Neural cell (in vitro differentiated cells): ENCODE measurements around the gene ZNF529. TPM values are rescaled to one million over a fixed set of nuclear protein-coding genes. Genes with fewer than 3 reads are reported as not detected.

Experiments used
- H2AFZ ChIP-seq: fragments of 200-600, 300-800 bp; sonication (generic), shearing (Covaris generic); 2 replicates; pipeline ENCODE4 v1.6.0; 2014; ENCODE audit warnings: low read depth, mild to moderate bottlenecking, antibody characterized with exemption, low read length, moderate library complexity
- H3F3A ChIP-seq: fragments of 200-600 bp; shearing (Covaris generic); 2 replicates; pipeline ENCODE4 v1.6.1; 2016; ENCODE audit warnings: mild to moderate bottlenecking, moderate library complexity, mixed read lengths, antibody characterized with exemption, low read length; ENCODE audit not compliant: insufficient read depth, poor library complexity, severe bottlenecking
- H3K27ac ChIP-seq: fragments of 200-600, 300-800 bp; sonication (generic), shearing (Covaris generic); 2 replicates; pipeline ENCODE4 v1.5.1; 2014; ENCODE audit warnings: mild to moderate bottlenecking, low read length, moderate library complexity
- H3K27me3 ChIP-seq: fragments of 300-800, 200-600 bp; sonication (generic), shearing (Covaris generic); 2 replicates; pipeline ENCODE4 v1.6.0; 2014; ENCODE audit warnings: mild to moderate bottlenecking, low read depth, low read length, moderate library complexity; ENCODE audit not compliant: insufficient read depth
- H3K36me3 ChIP-seq: fragments of 300-800, 200-600 bp; sonication (generic), shearing (Covaris generic); 2 replicates; pipeline ENCODE4 v1.5.1; 2014; ENCODE audit warnings: mild to moderate bottlenecking, antibody characterized with exemption, low read length, moderate library complexity; ENCODE audit not compliant: insufficient read depth
- H3K4me2 ChIP-seq: fragments of 300-800, 200-600 bp; sonication (generic), shearing (Covaris generic); 2 replicates; pipeline ENCODE4 v1.6.0; 2014; ENCODE audit warnings: mild to moderate bottlenecking, low read length
- H3K4me3 ChIP-seq: fragments of 300-800, 200-600 bp; sonication (generic), shearing (Covaris generic); 2 replicates; pipeline ENCODE4 v1.5.1; 2014; ENCODE audit warnings: mild to moderate bottlenecking, low read length, moderate library complexity
- H3K79me2 ChIP-seq: fragments of 200-600 bp; shearing (Covaris generic); replicated peaks from 2 replicates; pipeline ENCODE4 v1.6.0; 2014; ENCODE audit warnings: mild to moderate bottlenecking, low read length, moderate library complexity; ENCODE audit not compliant: insufficient read depth
- H3K9ac ChIP-seq: fragments of 300-800, 200-600 bp; sonication (generic), shearing (Covaris generic); 2 replicates; pipeline ENCODE4 v1.6.1; 2016; ENCODE audit warnings: mild to moderate bottlenecking, low read length, mixed read lengths
- H3K9me2 ChIP-seq: fragments of 200-600 bp; shearing (Covaris generic); 2 replicates; pipeline ENCODE4 v1.6.1; 2016; ENCODE audit warnings: mild to moderate bottlenecking, low read length, mixed read lengths; ENCODE audit not compliant: insufficient read depth
- H3K9me3 ChIP-seq: fragments of 200-600, 300-800 bp; sonication (generic), shearing (Covaris generic); 2 replicates; pipeline ENCODE4 v1.6.1; 2016; ENCODE audit warnings: mild to moderate bottlenecking, mixed run types, low read length, moderate library complexity, mixed read lengths
- H4K20me1 ChIP-seq: fragments of 200-600 bp; shearing (Covaris generic); 2 replicates; pipeline ENCODE4 v1.6.1; 2016; ENCODE audit warnings: mild to moderate bottlenecking, mixed run types; ENCODE audit not compliant: insufficient read depth
- EP300 ChIP-seq: fragments of 450-650 bp; conservative IDR thresholded peaks from 2 replicates; pipeline ENCODE4 v1.6.1; 2014; ENCODE audit warnings: antibody characterized with exemption, mild to moderate bottlenecking, moderate library complexity; ENCODE audit not compliant: poor library complexity, severe bottlenecking
- EZH2 ChIP-seq: fragments of 200-600, 300-800 bp; shearing (Covaris generic), sonication (generic); IDR thresholded peaks from 2 replicates; pipeline ENCODE4 v1.6.1; 2014; ENCODE audit warnings: antibody characterized with exemption, low read length, borderline replicate concordance, mild to moderate bottlenecking; ENCODE audit not compliant: insufficient read depth, poor library complexity, severe bottlenecking
- MXI1 ChIP-seq: fragments of 450-650 bp; conservative IDR thresholded peaks from 2 replicates; pipeline ENCODE4 v1.6.1; 2014; ENCODE audit warnings: antibody characterized with exemption, mild to moderate bottlenecking; ENCODE audit not compliant: poor library complexity, severe bottlenecking
- POLR2AphosphoS5 ChIP-seq: IDR thresholded peaks from 2 replicates; pipeline ENCODE4 v1.6.1; 2012
- RAD21 ChIP-seq: fragments of 450-650 bp; conservative IDR thresholded peaks from 2 replicates; pipeline ENCODE4 v1.6.1; 2014; ENCODE audit warnings: antibody characterized with exemption, mild to moderate bottlenecking, moderate library complexity
- SMC3 ChIP-seq: fragments of 450-650 bp; conservative IDR thresholded peaks from 2 replicates; pipeline ENCODE4 v1.6.1; 2014; ENCODE audit warnings: antibody characterized with exemption, mild to moderate bottlenecking, moderate library complexity; ENCODE audit not compliant: poor library complexity
- TAF1 ChIP-seq: IDR thresholded peaks from 2 replicates; pipeline ENCODE4 v1.6.1; 2012; ENCODE audit warnings: low read depth
- polyA minus RNA-seq: library from RNA; depleted of rRNA, polyadenylated mRNA; stranded (reverse); fragments of >200 nt; gene quantifications from 2 replicates; pipeline ENCODE4 v1.2.3, GENCODE V29; 2014
- polyA plus RNA-seq: library from polyadenylated mRNA; depleted of rRNA; stranded (reverse); fragments of >200 nt; gene quantifications from 2 replicates; pipeline ENCODE4 v1.2.3, GENCODE V29; 2014
- TF ChIP-seq, protein P1 (sequence below): fragments of 450-650 bp; IDR thresholded peaks from 2 replicates; pipeline ENCODE4 v1.5.1; 2014; ENCODE audit warnings: antibody characterized with exemption, mild to moderate bottlenecking, moderate library complexity; ENCODE audit not compliant: poor library complexity, severe bottlenecking
- TF ChIP-seq, protein P2 (sequence below): IDR thresholded peaks from 2 replicates; pipeline ENCODE4 v1.6.1; 2012; ENCODE audit warnings: borderline replicate concordance

Gene ZNF529
- polyA plus RNA-seq: 53.7 and 54.5 TPM in 2 replicates
- polyA minus RNA-seq: 57.9 and 61.1 TPM in 2 replicates

DNA sequence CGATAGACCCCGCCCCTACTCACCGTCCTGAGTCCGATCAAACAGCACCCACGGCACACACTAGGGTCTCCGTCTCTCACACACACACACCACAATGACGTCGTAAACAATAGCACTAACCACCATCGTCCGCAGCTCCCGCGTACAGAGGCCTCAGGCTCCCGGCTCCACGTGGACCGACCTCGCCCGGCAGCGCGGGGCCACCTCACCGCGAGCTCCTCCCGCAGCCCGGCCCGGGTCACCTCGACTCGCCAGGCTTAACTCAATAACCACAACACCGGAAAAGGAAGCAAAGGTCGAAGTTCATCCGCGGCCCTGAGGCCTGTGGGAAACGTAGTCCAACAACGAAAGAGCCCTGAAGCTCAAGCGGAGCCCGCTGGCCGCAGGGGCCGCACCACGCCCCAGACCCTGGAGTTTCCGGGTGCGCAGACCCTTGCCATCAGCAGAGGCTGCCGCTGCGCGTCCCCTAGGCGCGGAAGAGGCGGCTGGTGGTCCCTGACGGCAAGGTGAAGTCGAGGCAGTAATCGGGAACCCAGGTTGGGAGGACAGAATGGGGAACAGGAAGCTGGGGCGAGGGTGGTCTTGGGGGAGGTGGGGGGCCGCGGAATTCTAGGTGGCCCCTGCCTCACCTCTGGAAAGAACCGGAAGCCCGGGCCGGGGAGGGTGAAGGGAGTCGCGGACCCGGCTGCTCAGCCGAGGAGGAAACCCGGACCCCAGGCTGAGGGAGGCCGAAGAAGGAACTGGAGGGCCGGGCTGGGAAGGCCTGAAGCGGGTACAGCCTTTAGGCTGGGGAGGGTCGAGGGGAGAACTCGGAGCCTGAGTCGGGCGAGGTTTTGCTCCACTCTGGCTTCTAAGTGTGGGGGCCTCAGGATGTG lies at the start of gene ZNF529:
TSS of gene ZNF529 (minus strand) at position 273 of the 875 bp plus-strand sequence. CDS start 946 bp downstream, outside the sequence.
- TF ChIP-seq RAD21: peak; percentile 30
- peak; percentile 53 for TF ChIP-seq SMC3
- TF ChIP-seq, protein P1, sequence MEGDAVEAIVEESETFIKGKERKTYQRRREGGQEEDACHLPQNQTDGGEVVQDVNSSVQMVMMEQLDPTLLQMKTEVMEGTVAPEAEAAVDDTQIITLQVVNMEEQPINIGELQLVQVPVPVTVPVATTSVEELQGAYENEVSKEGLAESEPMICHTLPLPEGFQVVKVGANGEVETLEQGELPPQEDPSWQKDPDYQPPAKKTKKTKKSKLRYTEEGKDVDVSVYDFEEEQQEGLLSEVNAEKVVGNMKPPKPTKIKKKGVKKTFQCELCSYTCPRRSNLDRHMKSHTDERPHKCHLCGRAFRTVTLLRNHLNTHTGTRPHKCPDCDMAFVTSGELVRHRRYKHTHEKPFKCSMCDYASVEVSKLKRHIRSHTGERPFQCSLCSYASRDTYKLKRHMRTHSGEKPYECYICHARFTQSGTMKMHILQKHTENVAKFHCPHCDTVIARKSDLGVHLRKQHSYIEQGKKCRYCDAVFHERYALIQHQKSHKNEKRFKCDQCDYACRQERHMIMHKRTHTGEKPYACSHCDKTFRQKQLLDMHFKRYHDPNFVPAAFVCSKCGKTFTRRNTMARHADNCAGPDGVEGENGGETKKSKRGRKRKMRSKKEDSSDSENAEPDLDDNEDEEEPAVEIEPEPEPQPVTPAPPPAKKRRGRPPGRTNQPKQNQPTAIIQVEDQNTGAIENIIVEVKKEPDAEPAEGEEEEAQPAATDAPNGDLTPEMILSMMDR: peak; percentile 48
- TF ChIP-seq MXI1: peak; percentile 96
- peak; percentile 71 for TF ChIP-seq TAF1
- TF ChIP-seq EP300: peak; percentile 59
- no peak for TF ChIP-seq EZH2
- peak; percentile 89 for TF ChIP-seq POLR2AphosphoS5
- TF ChIP-seq, protein P2, sequence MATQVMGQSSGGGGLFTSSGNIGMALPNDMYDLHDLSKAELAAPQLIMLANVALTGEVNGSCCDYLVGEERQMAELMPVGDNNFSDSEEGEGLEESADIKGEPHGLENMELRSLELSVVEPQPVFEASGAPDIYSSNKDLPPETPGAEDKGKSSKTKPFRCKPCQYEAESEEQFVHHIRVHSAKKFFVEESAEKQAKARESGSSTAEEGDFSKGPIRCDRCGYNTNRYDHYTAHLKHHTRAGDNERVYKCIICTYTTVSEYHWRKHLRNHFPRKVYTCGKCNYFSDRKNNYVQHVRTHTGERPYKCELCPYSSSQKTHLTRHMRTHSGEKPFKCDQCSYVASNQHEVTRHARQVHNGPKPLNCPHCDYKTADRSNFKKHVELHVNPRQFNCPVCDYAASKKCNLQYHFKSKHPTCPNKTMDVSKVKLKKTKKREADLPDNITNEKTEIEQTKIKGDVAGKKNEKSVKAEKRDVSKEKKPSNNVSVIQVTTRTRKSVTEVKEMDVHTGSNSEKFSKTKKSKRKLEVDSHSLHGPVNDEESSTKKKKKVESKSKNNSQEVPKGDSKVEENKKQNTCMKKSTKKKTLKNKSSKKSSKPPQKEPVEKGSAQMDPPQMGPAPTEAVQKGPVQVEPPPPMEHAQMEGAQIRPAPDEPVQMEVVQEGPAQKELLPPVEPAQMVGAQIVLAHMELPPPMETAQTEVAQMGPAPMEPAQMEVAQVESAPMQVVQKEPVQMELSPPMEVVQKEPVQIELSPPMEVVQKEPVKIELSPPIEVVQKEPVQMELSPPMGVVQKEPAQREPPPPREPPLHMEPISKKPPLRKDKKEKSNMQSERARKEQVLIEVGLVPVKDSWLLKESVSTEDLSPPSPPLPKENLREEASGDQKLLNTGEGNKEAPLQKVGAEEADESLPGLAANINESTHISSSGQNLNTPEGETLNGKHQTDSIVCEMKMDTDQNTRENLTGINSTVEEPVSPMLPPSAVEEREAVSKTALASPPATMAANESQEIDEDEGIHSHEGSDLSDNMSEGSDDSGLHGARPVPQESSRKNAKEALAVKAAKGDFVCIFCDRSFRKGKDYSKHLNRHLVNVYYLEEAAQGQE: no peak
- H3K9me2 ChIP-seq: no peaks in the 10 kb centered on the region

DNA sequence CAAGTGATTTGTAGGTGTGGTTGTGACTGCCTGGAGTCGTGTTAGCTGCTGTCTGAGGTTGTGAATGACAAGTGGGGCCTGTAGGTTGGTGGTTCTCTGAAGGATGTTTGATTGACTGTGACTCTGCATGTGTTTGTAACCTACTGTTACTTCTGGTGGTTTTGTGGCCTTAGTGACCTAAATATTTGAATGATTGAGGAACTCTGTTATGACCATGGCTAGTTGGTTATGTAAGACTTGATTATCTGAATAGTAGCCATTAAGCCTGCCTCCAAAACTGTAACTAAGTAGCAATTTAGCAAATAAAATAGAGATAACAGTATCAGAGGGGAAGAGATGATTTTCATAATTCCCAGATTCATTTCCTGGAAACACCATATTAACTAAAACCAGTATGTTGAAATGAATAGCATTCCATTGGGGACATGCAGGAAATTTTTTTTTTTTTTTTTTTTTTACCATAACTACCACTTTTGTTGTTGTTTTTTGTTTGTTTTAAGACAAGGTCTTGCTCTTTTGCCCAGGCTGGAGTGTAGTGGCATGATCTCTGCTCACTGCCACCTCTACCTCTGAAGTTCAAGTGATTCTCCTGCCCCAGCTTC lies 32.9 kb upstream of the ZNF529 start:
- Histone ChIP-seq H3K9ac (peak overlapping the region; percentile 98), H3K27ac (peak overlapping the region; percentile 94)

More for the DNA sequence above, at the start of gene ZNF529:
- Histone ChIP-seq H3K27me3 (no peaks in the 10 kb centered on the region), H3K79me2 (peaks cover 43% of the 10 kb centered on the region), H3K4me3 (peak within 1 kb of the TSS; percentile 79), H3F3A (no peaks in the 10 kb centered on the region), H3K36me3 (peaks cover 6% of the 10 kb centered on the region), H2AFZ (peak within 1 kb of the TSS; percentile 96), H3K4me2 (peak within 1 kb of the TSS; percentile 93), H3K27ac (peak within 1 kb of the TSS; percentile 87), H3K9ac (peak within 1 kb of the TSS; percentile 89), H4K20me1 (no peaks in the 10 kb centered on the region), H3K9me3 (peaks cover 6% of the 10 kb centered on the region)

More for the DNA sequence above, 32.9 kb upstream of the ZNF529 start:
- Histone ChIP-seq H4K20me1 (no peaks in the 10 kb centered on the region), H3K9me3 (peaks cover 8% of the 10 kb centered on the region), H3F3A (no peaks in the 10 kb centered on the region), H3K79me2 (peaks cover 30% of the 10 kb centered on the region), H3K4me2 (peak overlapping the region; percentile 66), H3K36me3 (peaks cover 7% of the 10 kb centered on the region), H2AFZ (peak overlapping the region; percentile 99), H3K27me3 (no peaks in the 10 kb centered on the region), H3K9me2 (no peaks in the 10 kb centered on the region), H3K4me3 (peak overlapping the region; percentile 96)
- TF ChIP-seq EZH2 (no peak), MXI1 (no peak), EP300 (no peak), TAF1 (no peak), SMC3 (no peak), RAD21 (no peak), POLR2AphosphoS5 (no peak)
- TF ChIP-seq, protein P1: no peak
- TF ChIP-seq, protein P2: no peak
